GM21723 (cell line): ENCODE measurements around the gene IL17RA.

Source experiments
- ATAC-seq: cut with Tn5 transposase; IDR thresholded peaks from one replicate; pipeline ENCODE4 v1.9.1; 2021; ENCODE audit warnings: mild to moderate bottlenecking, moderate library complexity; ENCODE audit not compliant: unreplicated experiment

The IL17RA gene

GRCh38 chr22:17152971-17153370 is 68.2 kb downstream of the IL17RA start:
- no peak for ATAC-seq

- ATAC-seq = no peak
Observed at GRCh38 chr22:17155941-17156340, 71.1 kb downstream of the IL17RA start.

DNA sequence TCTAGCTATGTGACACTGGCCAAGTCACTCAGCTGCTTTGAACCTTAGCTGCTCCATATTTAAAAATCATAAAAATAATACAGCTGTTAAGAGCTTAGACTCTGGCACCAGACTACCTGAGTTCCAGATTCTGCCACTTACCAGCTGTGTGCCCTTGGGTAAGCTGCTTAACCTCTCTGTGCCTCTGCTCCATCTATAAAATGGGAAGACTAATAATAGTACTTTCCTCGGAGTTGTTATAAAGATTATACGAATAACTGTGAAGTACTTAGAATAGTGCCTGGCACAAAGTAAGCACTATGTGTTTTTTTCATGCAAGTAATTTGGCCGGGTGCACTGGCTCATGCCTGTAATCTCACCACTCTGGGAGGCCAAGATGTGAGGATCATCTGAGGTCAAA is 72.9 kb downstream of the IL17RA start:
- no peak for ATAC-seq

DNA sequence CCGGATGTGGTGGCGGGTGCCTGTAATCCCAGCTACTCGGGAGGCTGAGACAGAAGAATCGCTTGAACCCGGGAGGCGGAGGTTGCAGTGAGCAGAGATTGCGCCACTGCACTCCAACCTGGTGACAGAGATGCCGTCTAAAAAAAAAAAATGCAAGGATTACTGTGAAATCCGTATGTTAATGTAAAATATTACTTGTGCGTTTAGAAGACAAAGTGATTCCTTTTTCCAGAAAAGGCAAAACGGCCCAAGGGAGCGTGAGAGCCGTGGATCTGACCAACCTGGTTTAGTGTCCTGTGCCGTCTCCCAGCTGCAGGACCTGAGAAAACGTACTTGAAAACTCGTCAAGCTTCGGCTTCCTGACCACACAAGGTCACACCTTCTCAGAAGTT is 73.4 kb downstream of the IL17RA start:
- ATAC-seq = no peak

DNA sequence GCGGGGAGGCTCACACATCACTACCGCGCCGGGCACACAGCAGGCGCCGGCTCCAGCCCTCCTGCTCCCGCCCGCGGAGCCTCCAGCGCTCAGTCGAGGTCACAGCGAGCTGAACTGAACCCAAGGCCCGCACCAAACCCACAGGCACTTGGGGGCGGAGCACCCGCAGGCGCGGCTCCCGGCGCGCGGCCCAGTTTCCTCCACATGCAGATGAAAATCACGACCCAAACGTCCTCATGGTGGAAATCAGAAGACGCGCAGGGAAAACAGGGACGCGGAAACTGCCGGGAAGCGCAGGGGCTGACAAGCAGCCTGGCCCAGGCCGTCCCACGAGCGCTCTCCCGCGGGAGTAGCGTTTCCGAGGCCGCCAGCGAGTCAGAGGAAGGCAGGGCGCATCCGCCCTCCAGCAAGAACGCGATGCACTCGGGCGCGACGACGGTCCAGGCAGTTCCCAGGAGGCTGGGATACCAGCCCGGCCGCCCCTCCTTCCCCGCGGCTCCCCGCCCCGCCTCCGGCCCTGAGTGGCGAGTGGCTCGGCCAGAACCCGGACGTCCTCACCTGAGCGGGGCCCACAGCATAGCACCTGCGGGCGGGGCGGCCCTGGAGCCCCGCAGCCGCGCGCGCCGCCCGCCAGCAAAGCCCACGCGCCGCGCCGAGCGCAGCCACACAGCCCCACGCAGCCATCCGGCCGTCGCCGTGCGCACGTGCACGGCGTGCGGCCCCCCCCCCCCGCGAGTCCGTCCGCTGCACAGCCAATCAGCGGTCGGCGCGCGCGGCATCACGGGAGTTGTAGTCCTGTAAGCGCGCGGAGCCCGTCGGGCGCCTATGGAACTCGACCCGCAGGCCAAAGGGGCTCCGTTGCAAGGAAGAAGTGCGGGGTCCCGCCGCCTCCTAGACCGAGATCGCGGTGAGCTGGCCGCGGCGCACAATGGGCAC is 74.0 kb downstream of the IL17RA start, which contains the start of gene HDHD5:
TSS of gene HDHD5 (minus strand) at position 710 of the 936 bp plus-strand sequence. CDS start at position 684, 26 bp downstream.
- ATAC-seq = peak; percentile 71

- ATAC-seq = peak; percentile 32
Observed at GRCh38 chr22:17159504-17159951, 74.7 kb downstream of the IL17RA start.

DNA sequence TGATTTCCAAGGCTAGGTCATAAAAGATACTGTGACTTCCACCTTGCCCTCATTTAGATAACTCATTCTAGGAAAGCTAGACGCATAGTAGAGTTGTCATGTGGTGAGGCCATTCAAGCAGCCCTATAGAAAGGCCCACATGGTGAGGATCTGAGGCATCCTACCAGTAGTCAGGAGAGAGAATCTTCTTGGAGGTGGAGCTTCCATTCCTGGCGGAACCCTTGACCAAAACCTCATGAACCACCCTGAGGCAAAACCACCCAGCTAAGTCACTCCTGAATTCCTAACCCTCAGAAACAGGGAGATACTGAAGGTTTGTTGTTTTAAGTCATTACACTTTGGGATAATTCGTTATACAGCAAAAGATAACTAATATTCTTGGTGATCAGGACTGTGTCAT is 77.2 kb downstream of the IL17RA start:
- ATAC-seq = no peak

- ATAC-seq = no peak
Observed at GRCh38 chr22:17162731-17163130, 77.9 kb downstream of the IL17RA start.

GRCh38 chr22:17164392-17165024 is 79.7 kb downstream of the IL17RA start:
- ATAC-seq = no peak
